Activated naive CD4-positive, alpha-beta T cell treated with anti-CD3 and anti-CD28 coated beads, Interleukin-2, amount 50 U/mL, for 24 hours (primary cell): ENCODE data around the gene GRIK3.

Experiments used
- H3K27ac Mint-ChIP-seq: one replicate; pipeline ENCODE4 v1.8.0; 2021; ENCODE audit warnings: mild to moderate bottlenecking, mixed read lengths
- H3K27me3 Mint-ChIP-seq: one replicate; pipeline ENCODE4 v1.8.0; 2021; ENCODE audit warnings: mixed read lengths
- H3K36me3 Mint-ChIP-seq: one replicate; pipeline ENCODE4 v1.8.0; 2021; ENCODE audit warnings: mixed read lengths
- H3K4me1 Mint-ChIP-seq: one replicate; pipeline ENCODE4 v1.8.0; 2021; ENCODE audit warnings: mixed read lengths
- H3K4me3 Mint-ChIP-seq: one replicate; pipeline ENCODE4 v1.8.0; 2021; ENCODE audit warnings: mild to moderate bottlenecking, mixed read lengths
- H3K9me3 Mint-ChIP-seq: one replicate; pipeline ENCODE4 v1.8.0; 2021; ENCODE audit warnings: mixed read lengths

The GRIK3 gene

GRCh38 chr1:37006132-37006868 lies 28.0 kb downstream of the GRIK3 start:
- Mint-ChIP-seq H3K27ac (no peak overlapping the region), H3K9me3 (no peaks in the 10 kb centered on the region), H3K27me3 (peaks cover 8% of the 10 kb centered on the region), H3K4me3 (no peak overlapping the region), H3K36me3 (no peaks in the 10 kb centered on the region), H3K4me1 (no peaks in the 10 kb centered on the region)

GRCh38 chr1:37002898-37003297 lies 31.4 kb downstream of the GRIK3 start:
- Mint-ChIP-seq H3K4me1 (no peaks in the 10 kb centered on the region), H3K4me3 (no peak overlapping the region), H3K27me3 (peaks cover 6% of the 10 kb centered on the region), H3K36me3 (no peaks in the 10 kb centered on the region), H3K9me3 (no peaks in the 10 kb centered on the region), H3K27ac (no peak overlapping the region)

- peaks cover 1% of the 10 kb centered on the region for H3K27me3 Mint-ChIP-seq
- H3K36me3 Mint-ChIP-seq: no peaks in the 10 kb centered on the region
- no peak overlapping the region for H3K4me3 Mint-ChIP-seq
- no peaks in the 10 kb centered on the region for H3K4me1 Mint-ChIP-seq
- no peak overlapping the region for H3K27ac Mint-ChIP-seq
- no peaks in the 10 kb centered on the region for H3K9me3 Mint-ChIP-seq
Observed at GRCh38 chr1:37001703-37002102, 32.6 kb downstream of the GRIK3 start.

- Mint-ChIP-seq H3K9me3 (no peaks in the 10 kb centered on the region), H3K4me1 (no peaks in the 10 kb centered on the region), H3K36me3 (no peaks in the 10 kb centered on the region), H3K27me3 (peaks cover 7% of the 10 kb centered on the region), H3K27ac (no peak overlapping the region), H3K4me3 (no peak overlapping the region)
Observed at GRCh38 chr1:36996106-36996505, 38.2 kb downstream of the GRIK3 start.

GRCh38 chr1:36994868-36995267 lies 39.4 kb downstream of the GRIK3 start:
- H3K27ac Mint-ChIP-seq: no peak overlapping the region
- H3K36me3 Mint-ChIP-seq: no peaks in the 10 kb centered on the region
- H3K4me1 Mint-ChIP-seq: no peaks in the 10 kb centered on the region
- peaks cover 5% of the 10 kb centered on the region for H3K27me3 Mint-ChIP-seq
- no peaks in the 10 kb centered on the region for H3K9me3 Mint-ChIP-seq
- H3K4me3 Mint-ChIP-seq: no peak overlapping the region

- peaks cover 5% of the 10 kb centered on the region for H3K27me3 Mint-ChIP-seq
- H3K4me1 Mint-ChIP-seq: no peaks in the 10 kb centered on the region
- no peaks in the 10 kb centered on the region for H3K9me3 Mint-ChIP-seq
- no peak overlapping the region for H3K27ac Mint-ChIP-seq
- H3K36me3 Mint-ChIP-seq: no peaks in the 10 kb centered on the region
- H3K4me3 Mint-ChIP-seq: no peak overlapping the region
Observed at GRCh38 chr1:36994294-36994693, 40.0 kb downstream of the GRIK3 start.

- Mint-ChIP-seq H3K27me3 (peaks cover 5% of the 10 kb centered on the region), H3K4me3 (no peak overlapping the region), H3K9me3 (no peaks in the 10 kb centered on the region), H3K36me3 (no peaks in the 10 kb centered on the region), H3K27ac (peak overlapping the region; percentile 52), H3K4me1 (no peaks in the 10 kb centered on the region)
Observed at GRCh38 chr1:36992139-36992943, 42.0 kb downstream of the GRIK3 start.

- no peak overlapping the region for H3K4me3 Mint-ChIP-seq
Observed at GRCh38 chr1:36991551-36991950, 42.8 kb downstream of the GRIK3 start.

GRCh38 chr1:36990928-36991327 lies 43.4 kb downstream of the GRIK3 start:
- H3K9me3 Mint-ChIP-seq: no peaks in the 10 kb centered on the region
- H3K4me3 Mint-ChIP-seq: no peak overlapping the region
- no peaks in the 10 kb centered on the region for H3K36me3 Mint-ChIP-seq
- no peak overlapping the region for H3K27ac Mint-ChIP-seq
- no peaks in the 10 kb centered on the region for H3K4me1 Mint-ChIP-seq
- H3K27me3 Mint-ChIP-seq: peaks cover 3% of the 10 kb centered on the region

More at GRCh38 chr1:36991551-36991950, 42.8 kb downstream of the GRIK3 start:
- H3K4me1 Mint-ChIP-seq: no peaks in the 10 kb centered on the region
- no peaks in the 10 kb centered on the region for H3K9me3 Mint-ChIP-seq
- no peaks in the 10 kb centered on the region for H3K36me3 Mint-ChIP-seq
- no peak overlapping the region for H3K27ac Mint-ChIP-seq
- H3K27me3 Mint-ChIP-seq: peaks cover 4% of the 10 kb centered on the region

- Mint-ChIP-seq H3K9me3 (no peaks in the 10 kb centered on the region), H3K27me3 (peaks cover 3% of the 10 kb centered on the region), H3K36me3 (no peaks in the 10 kb centered on the region), H3K4me1 (no peaks in the 10 kb centered on the region), H3K27ac (no peak overlapping the region), H3K4me3 (no peak overlapping the region)
Observed at GRCh38 chr1:36989241-36989640, 45.1 kb downstream of the GRIK3 start.

GRCh38 chr1:36988741-36989193 lies 45.5 kb downstream of the GRIK3 start:
- Mint-ChIP-seq H3K27me3 (peaks cover 1% of the 10 kb centered on the region), H3K9me3 (no peaks in the 10 kb centered on the region)

GRCh38 chr1:36988321-36988720 lies 46.0 kb downstream of the GRIK3 start:
- no peaks in the 10 kb centered on the region for H3K9me3 Mint-ChIP-seq
- H3K27me3 Mint-ChIP-seq: peaks cover 1% of the 10 kb centered on the region
- H3K4me3 Mint-ChIP-seq: no peak overlapping the region
- no peaks in the 10 kb centered on the region for H3K36me3 Mint-ChIP-seq
- no peaks in the 10 kb centered on the region for H3K4me1 Mint-ChIP-seq
- H3K27ac Mint-ChIP-seq: no peak overlapping the region

More at GRCh38 chr1:36988741-36989193, 45.5 kb downstream of the GRIK3 start:
- no peaks in the 10 kb centered on the region for H3K36me3 Mint-ChIP-seq
- no peaks in the 10 kb centered on the region for H3K4me1 Mint-ChIP-seq
- H3K27ac Mint-ChIP-seq: no peak overlapping the region
- H3K4me3 Mint-ChIP-seq: no peak overlapping the region

- Mint-ChIP-seq H3K27me3 (peaks cover 4% of the 10 kb centered on the region), H3K4me3 (no peak overlapping the region), H3K27ac (no peak overlapping the region), H3K9me3 (no peaks in the 10 kb centered on the region), H3K36me3 (no peaks in the 10 kb centered on the region), H3K4me1 (no peaks in the 10 kb centered on the region)
Observed at GRCh38 chr1:36987276-36987675, 47.0 kb downstream of the GRIK3 start.

- H3K36me3 Mint-ChIP-seq: no peaks in the 10 kb centered on the region
- no peaks in the 10 kb centered on the region for H3K9me3 Mint-ChIP-seq
- H3K4me1 Mint-ChIP-seq: no peaks in the 10 kb centered on the region
- no peak overlapping the region for H3K27ac Mint-ChIP-seq
- H3K4me3 Mint-ChIP-seq: no peak overlapping the region
- H3K27me3 Mint-ChIP-seq: peaks cover 5% of the 10 kb centered on the region
Observed at GRCh38 chr1:36986241-36986985, 47.9 kb downstream of the GRIK3 start.

- Mint-ChIP-seq H3K27ac (no peak overlapping the region), H3K36me3 (no peaks in the 10 kb centered on the region), H3K9me3 (no peaks in the 10 kb centered on the region), H3K4me1 (no peaks in the 10 kb centered on the region), H3K4me3 (no peak overlapping the region), H3K27me3 (peaks cover 5% of the 10 kb centered on the region)
Observed at GRCh38 chr1:36984675-36985074, 49.6 kb downstream of the GRIK3 start.

GRCh38 chr1:36984026-36984425 lies 50.3 kb downstream of the GRIK3 start:
- peaks cover 5% of the 10 kb centered on the region for H3K27me3 Mint-ChIP-seq

More at GRCh38 chr1:36984026-36984425, 50.3 kb downstream of the GRIK3 start:
- H3K27ac Mint-ChIP-seq: no peak overlapping the region
- no peaks in the 10 kb centered on the region for H3K4me1 Mint-ChIP-seq
- no peaks in the 10 kb centered on the region for H3K9me3 Mint-ChIP-seq
- no peaks in the 10 kb centered on the region for H3K36me3 Mint-ChIP-seq
- H3K4me3 Mint-ChIP-seq: no peak overlapping the region
